Chondrocyte (in vitro differentiated cells): ENCODE results near the gene ANKIB1. TPM values are rescaled to one million over a fixed set of nuclear protein-coding genes. Genes with fewer than 3 reads are reported as not detected.

ENCODE experiments used
- DNase-seq: peaks from one replicate; pipeline ENCODE4 v3.0.0; 2021; ENCODE audit warnings: mixed read lengths, low spot score
- H3K27ac Mint-ChIP-seq: one replicate; pipeline ENCODE4 v1.8.0; 2021; ENCODE audit warnings: mild to moderate bottlenecking, moderate library complexity, mixed read lengths; ENCODE audit not compliant: unreplicated experiment
- H3K27me3 Mint-ChIP-seq: 2 replicates; pipeline ENCODE4 v1.8.0; 2021; ENCODE audit warnings: low read depth, mixed read lengths
- H3K36me3 Mint-ChIP-seq: 2 replicates; pipeline ENCODE4 v1.8.0; 2021; ENCODE audit warnings: low read depth, mixed read lengths
- H3K4me1 Mint-ChIP-seq: 2 replicates; pipeline ENCODE4 v1.8.0; 2021; ENCODE audit warnings: low read depth, mild to moderate bottlenecking, mixed read lengths
- H3K4me3 Mint-ChIP-seq: one replicate; pipeline ENCODE4 v1.8.0; 2021; ENCODE audit warnings: mild to moderate bottlenecking, moderate library complexity, mixed read lengths; ENCODE audit not compliant: unreplicated experiment
- H3K9me3 Mint-ChIP-seq: 2 replicates; pipeline ENCODE4 v1.8.0; 2021; ENCODE audit warnings: low read depth, mixed read lengths
- total RNA-seq: library from RNA; stranded (reverse); gene quantifications from 3 replicates; pipeline ENCODE4 v1.2.1, GENCODE V29; 2021
- TF ChIP-seq, protein P1 (sequence below): fragments of 200-600 bp; sonication (generic); IDR thresholded peaks from 2 replicates; pipeline ENCODE4 v1.5.0; 2021; ENCODE audit warnings: antibody characterized with exemption, mild to moderate bottlenecking, moderate library complexity

Gene ANKIB1
- total RNA-seq, 1 donor from 2014 or later = 76.3 TPM

GRCh38 chr7:92266415-92267241, 20.9 kb downstream of the ANKIB1 start:
- peaks cover 6% of the 10 kb centered on the region for H3K9me3 Mint-ChIP-seq
- H3K27ac Mint-ChIP-seq = no peak overlapping the region
- H3K4me3 Mint-ChIP-seq = no peak overlapping the region
- no peak for DNase-seq
- H3K27me3 Mint-ChIP-seq = no peaks in the 10 kb centered on the region
- H3K36me3 Mint-ChIP-seq = peaks cover 4% of the 10 kb centered on the region
- TF ChIP-seq, protein P1, sequence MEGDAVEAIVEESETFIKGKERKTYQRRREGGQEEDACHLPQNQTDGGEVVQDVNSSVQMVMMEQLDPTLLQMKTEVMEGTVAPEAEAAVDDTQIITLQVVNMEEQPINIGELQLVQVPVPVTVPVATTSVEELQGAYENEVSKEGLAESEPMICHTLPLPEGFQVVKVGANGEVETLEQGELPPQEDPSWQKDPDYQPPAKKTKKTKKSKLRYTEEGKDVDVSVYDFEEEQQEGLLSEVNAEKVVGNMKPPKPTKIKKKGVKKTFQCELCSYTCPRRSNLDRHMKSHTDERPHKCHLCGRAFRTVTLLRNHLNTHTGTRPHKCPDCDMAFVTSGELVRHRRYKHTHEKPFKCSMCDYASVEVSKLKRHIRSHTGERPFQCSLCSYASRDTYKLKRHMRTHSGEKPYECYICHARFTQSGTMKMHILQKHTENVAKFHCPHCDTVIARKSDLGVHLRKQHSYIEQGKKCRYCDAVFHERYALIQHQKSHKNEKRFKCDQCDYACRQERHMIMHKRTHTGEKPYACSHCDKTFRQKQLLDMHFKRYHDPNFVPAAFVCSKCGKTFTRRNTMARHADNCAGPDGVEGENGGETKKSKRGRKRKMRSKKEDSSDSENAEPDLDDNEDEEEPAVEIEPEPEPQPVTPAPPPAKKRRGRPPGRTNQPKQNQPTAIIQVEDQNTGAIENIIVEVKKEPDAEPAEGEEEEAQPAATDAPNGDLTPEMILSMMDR = no peak
- H3K4me1 Mint-ChIP-seq = no peaks in the 10 kb centered on the region

GRCh38 chr7:92268921-92269320, 23.1 kb downstream of the ANKIB1 start:
- DNase-seq = no peak
- H3K4me3 Mint-ChIP-seq = no peak overlapping the region
- H3K9me3 Mint-ChIP-seq = peaks cover 2% of the 10 kb centered on the region
- no peaks in the 10 kb centered on the region for H3K27me3 Mint-ChIP-seq
- no peaks in the 10 kb centered on the region for H3K4me1 Mint-ChIP-seq
- H3K36me3 Mint-ChIP-seq = peaks cover 1% of the 10 kb centered on the region
- TF ChIP-seq, protein P1 = no peak
- H3K27ac Mint-ChIP-seq = no peak overlapping the region

GRCh38 chr7:92275327-92275726, 29.6 kb downstream of the ANKIB1 start:
- peaks cover 4% of the 10 kb centered on the region for H3K9me3 Mint-ChIP-seq
- H3K36me3 Mint-ChIP-seq = peaks cover 3% of the 10 kb centered on the region
- H3K27me3 Mint-ChIP-seq = no peaks in the 10 kb centered on the region
- H3K4me1 Mint-ChIP-seq = peaks cover 16% of the 10 kb centered on the region
- H3K4me3 Mint-ChIP-seq = no peak overlapping the region
- TF ChIP-seq, protein P1 = no peak
- no peak for DNase-seq
- no peak overlapping the region for H3K27ac Mint-ChIP-seq

- Mint-ChIP-seq H3K9me3 (peaks cover 4% of the 10 kb centered on the region), H3K27me3 (no peaks in the 10 kb centered on the region), H3K36me3 (peaks cover 4% of the 10 kb centered on the region), H3K4me1 (peaks cover 23% of the 10 kb centered on the region), H3K4me3 (no peak overlapping the region), H3K27ac (no peak overlapping the region)
- DNase-seq = no peak
- TF ChIP-seq, protein P1 = no peak
These were observed 30.7 kb downstream of the ANKIB1 start for GRCh38 chr7:92276460-92276864.

GRCh38 chr7:92279396-92280031, 33.7 kb downstream of the ANKIB1 start:
- peaks cover 4% of the 10 kb centered on the region for H3K36me3 Mint-ChIP-seq

More at GRCh38 chr7:92279396-92280031, 33.7 kb downstream of the ANKIB1 start:
- no peak overlapping the region for H3K4me3 Mint-ChIP-seq
- no peak for DNase-seq
- H3K9me3 Mint-ChIP-seq = peaks cover 4% of the 10 kb centered on the region
- peaks cover 49% of the 10 kb centered on the region for H3K4me1 Mint-ChIP-seq
- TF ChIP-seq, protein P1 = no peak
- H3K27me3 Mint-ChIP-seq = no peaks in the 10 kb centered on the region
- peak overlapping the region; percentile 5 for H3K27ac Mint-ChIP-seq
